HCT116 (cell line): ENCODE data around the gene ANKLE1. TPM values are rescaled to one million over a fixed set of nuclear protein-coding genes. Genes with fewer than 3 reads are reported as not detected.

Experiments used
- ATAC-seq: fragments of 200-7000 bp; cut with Tn5 transposase; 2 replicates; pipeline ENCODE4 v1.9.1; 2020; ENCODE audit warnings: mild to moderate bottlenecking, moderate library complexity
- BruUV-seq: library from RNA; stranded (reverse); fragments of 400-500 nt; replicated peaks from 2 replicates; lab custom pipeline; 2021; lab: Mats Ljungman, UMichigan
- CTCF ChIA-PET: fragments of 300-600 bp; sonication (Branson Sonifier 250); formaldehyde crosslinking; loops from one replicate; lab custom pipeline; 2021; ENCODE audit warnings: antibody characterized with exemption; lab: Charles Lee
- POLR2A ChIA-PET: fragments of 300-600, 350-600 bp; sonication (Branson Sonifier 250); formaldehyde crosslinking; loops from one replicate; lab custom pipeline; 2021; ENCODE audit warnings: antibody characterized with exemption; lab: Charles Lee
- RAD21 ChIA-PET, 2 experiments: fragments of 300-600 bp; sonication (Branson Sonifier 250); formaldehyde crosslinking; loops; one replicate each; lab custom pipeline; 2023; ENCODE audit warnings: low total read pairs in 2 of 2; ENCODE audit not compliant: uncharacterized antibody in 2 of 2, unreplicated experiment in 2 of 2, low non-redundant PET in 1 of 2; lab: Charles Lee
- DNase-seq: peaks from one replicate; pipeline ENCODE4 v3.0.0-alpha.2; 2010; ENCODE audit warnings: low read depth, low spot score
- H2AFZ ChIP-seq: fragments of 200-600 bp; shearing (Covaris generic), sonication (generic); 2 replicates; pipeline ENCODE4 v1.6.1; 2017; ENCODE audit warnings: low read depth, mixed run types, mixed read lengths, antibody characterized with exemption, low read length; ENCODE audit not compliant: poor library complexity, severe bottlenecking
- H3K27ac ChIP-seq: 2 replicates; pipeline ENCODE4 v1.5.1; 2012; ENCODE audit warnings: low read depth, low read length
- H3K27me3 ChIP-seq: fragments of 200-600 bp; sonication (generic); 2 replicates; pipeline ENCODE4 v1.6.1; 2016; ENCODE audit warnings: mixed run types, low read length, mixed read lengths; ENCODE audit not compliant: insufficient read depth
- H3K36me3 ChIP-seq, 2 experiments: fragments of 200-500 bp in 1 of 2; fragments of 200-600 bp in 1 of 2; sonication (Bioruptor generic) in 1 of 2; sonication (generic) in 1 of 2; 2 replicates each; pipeline versions ENCODE4 v1.5.1 to v1.6.1; 2014 to 2016; ENCODE audit warnings: low read length in 2 of 2, inconsistent platforms in 1 of 2, mixed read lengths in 1 of 2, mixed run types in 1 of 2; ENCODE audit not compliant: insufficient read depth in 2 of 2, control insufficient read depth in 1 of 2
- H3K4me1 ChIP-seq, 2 experiments: fragments of 200-600 bp in 1 of 2; sonication (generic) in 1 of 2; 2 replicates each; pipeline versions ENCODE4 v1.5.1 to v1.6.1; 2012 to 2017; ENCODE audit warnings: low read length in 2 of 2, inconsistent platforms in 1 of 2, mild to moderate bottlenecking in 1 of 2, mixed read lengths in 1 of 2, mixed run types in 1 of 2, moderate library complexity in 1 of 2; ENCODE audit not compliant: insufficient read depth in 2 of 2, control insufficient read depth in 1 of 2
- H3K4me2 ChIP-seq: fragments of 200-600 bp; sonication (generic); 2 replicates; pipeline ENCODE4 v1.6.1; 2017; ENCODE audit warnings: mixed run types, low read length, mixed read lengths
- H3K4me3 ChIP-seq, 2 experiments: fragments of 200-600 bp in 1 of 2; sonication (generic) in 1 of 2; replicated peaks in 1 of 2; 2 replicates each; pipeline ENCODE4 v1.5.1; 2011 to 2016; ENCODE audit warnings: low read length in 2 of 2, control low read depth in 1 of 2, low read depth in 1 of 2, mild to moderate bottlenecking in 1 of 2, mixed read lengths in 1 of 2, mixed run types in 1 of 2
- H3K79me2 ChIP-seq: fragments of 200-600 bp; sonication (generic); 2 replicates; pipeline ENCODE4 v1.6.1; 2017; ENCODE audit warnings: mild to moderate bottlenecking, mixed run types, low read length, moderate library complexity, mixed read lengths; ENCODE audit not compliant: insufficient read depth
- H3K9ac ChIP-seq: fragments of 200-600 bp; sonication (generic); 2 replicates; pipeline ENCODE4 v1.6.1; 2016; ENCODE audit warnings: low read length, mixed read lengths
- H3K9me2 ChIP-seq: fragments of 200-600 bp; sonication (generic), shearing (Covaris generic); 2 replicates; pipeline ENCODE4 v1.6.1; 2017; ENCODE audit warnings: mixed run types, mild to moderate bottlenecking, moderate library complexity; ENCODE audit not compliant: insufficient read depth
- H3K9me3 ChIP-seq, 2 experiments: fragments of 200-500 bp in 1 of 2; fragments of 200-600 bp in 1 of 2; sonication (Bioruptor generic) in 1 of 2; sonication (generic) in 1 of 2; 2 replicates each; pipeline ENCODE4 v1.6.1; 2014 to 2017; ENCODE audit warnings: low read length in 2 of 2, mixed read lengths in 2 of 2, inconsistent platforms in 1 of 2, low read depth in 1 of 2, mild to moderate bottlenecking in 1 of 2, mixed run types in 1 of 2, moderate library complexity in 1 of 2; ENCODE audit not compliant: control insufficient read depth in 1 of 2, insufficient read depth in 1 of 2
- H4K20me1 ChIP-seq: fragments of 200-600 bp; sonication (generic), shearing (Covaris generic); 2 replicates; pipeline ENCODE4 v1.6.1; 2017; ENCODE audit warnings: mixed run types, mild to moderate bottlenecking, moderate library complexity; ENCODE audit not compliant: insufficient read depth
- CEBPB ChIP-seq: IDR thresholded peaks from 2 replicates; pipeline ENCODE4 v1.6.1; 2012; ENCODE audit warnings: low read depth
- EGR1 ChIP-seq: IDR thresholded peaks from 2 replicates; pipeline ENCODE4 v1.6.1; 2012; ENCODE audit warnings: low read depth
- JUND ChIP-seq: IDR thresholded peaks from 2 replicates; pipeline ENCODE4 v1.6.1; 2012
- POLR2A ChIP-seq: IDR thresholded peaks from 2 replicates; pipeline ENCODE4 v1.7.0; 2011; ENCODE audit warnings: borderline replicate concordance; ENCODE audit not compliant: insufficient read depth, insufficient read length; ENCODE audit errors: extremely low read depth
- RAD21 ChIP-seq: IDR thresholded peaks from 2 replicates; pipeline ENCODE4 v1.6.1; 2012; ENCODE audit warnings: low read depth, mild to moderate bottlenecking
- SP1 ChIP-seq: IDR thresholded peaks from 2 replicates; pipeline ENCODE4 v1.6.1; 2012; ENCODE audit warnings: low read depth
- TCF7L2 ChIP-seq: IDR thresholded peaks from 2 replicates; pipeline ENCODE4 v1.7.0; 2011; ENCODE audit warnings: borderline replicate concordance, inconsistent platforms; ENCODE audit not compliant: insufficient read depth, insufficient read length; ENCODE audit errors: extremely low read depth
- YY1 ChIP-seq: IDR thresholded peaks from 2 replicates; pipeline ENCODE4 v1.6.1; 2011; ENCODE audit warnings: low read length, low read depth, moderate library complexity, mild to moderate bottlenecking; ENCODE audit not compliant: insufficient replicate concordance; ENCODE audit errors: extremely low read depth
- ZFX ChIP-seq: fragments of 450-650 bp; IDR thresholded peaks from 2 replicates; pipeline ENCODE4 v1.6.1; 2017
- intact Hi-C: fragments of 100-400 bp; cut with micrococcal nuclease; formaldehyde crosslinking; loops from 2 replicates; pipeline ENCODE4 v1.10.0; 2022
- total RNA-seq: library from RNA; stranded (reverse); gene quantifications from one replicate; pipeline ENCODE4 v1.2.1, GENCODE V29; 2021; ENCODE audit not compliant: unreplicated experiment
- TF ChIP-seq, protein P1 (sequence below): IDR thresholded peaks from 2 replicates; pipeline ENCODE4 v1.6.1; 2012
- TF ChIP-seq, protein P2 (sequence below): IDR thresholded peaks from 2 replicates; pipeline ENCODE4 v1.6.1; 2012

Gene ANKLE1
- total RNA-seq, 1 experiment from 2014 or later: 14.8 TPM

DNA sequence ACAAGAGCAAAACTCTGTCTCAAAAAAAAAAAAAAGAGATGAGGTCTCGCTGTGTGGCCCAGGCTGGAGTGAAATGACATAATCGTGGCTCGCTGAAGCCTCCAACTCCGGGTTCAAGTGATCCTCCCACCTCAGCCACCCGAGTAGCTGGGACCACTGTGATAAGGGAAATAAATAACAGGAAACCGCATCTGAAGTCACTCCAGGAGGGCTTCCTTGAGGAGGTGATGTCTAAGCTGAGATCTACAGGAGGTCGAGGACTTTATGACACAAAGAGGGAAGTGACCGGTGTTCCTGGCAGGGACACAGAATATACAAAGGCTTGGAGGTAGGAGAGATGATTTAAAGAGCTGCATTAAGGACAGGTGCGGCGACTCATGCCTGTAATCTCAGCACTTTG, 27.1 kb upstream of the ANKLE1 start:
- Histone ChIP-seq H3K9ac (no peak overlapping the region), H3K4me1 (peaks cover 2 to 11% of the 10 kb centered on the region in 2 experiments; a peak in 3 of 4 replicates)
- no TSS peak for BruUV-seq
- intact Hi-C loops: no loop called here
- no peak for TF ChIP-seq EGR1
- TF ChIP-seq, all 23 proteins: peak for 0
- CTCF ChIA-PET: interaction anchor here (1.0 kb wide), 1 partner anchor 12 kb away, joined by 4 read pairs; the partner anchor contains the start of gene BABAM1
- H3K27ac ChIP-seq: no peak overlapping the region
- no peaks in the 10 kb centered on the region for H3K79me2 ChIP-seq
- ATAC-seq: no peak
- H2AFZ ChIP-seq: no peak overlapping the region
- H3K27me3 ChIP-seq: no peaks in the 10 kb centered on the region
- no peak for DNase-seq
- POLR2A ChIA-PET: no interaction called here
- RAD21 ChIA-PET: no interaction called here
- H3K36me3 ChIP-seq: no peaks in the 10 kb centered on the region
- no peaks in the 10 kb centered on the region for H3K9me2 ChIP-seq
- H4K20me1 ChIP-seq: no peaks in the 10 kb centered on the region
- H3K4me2 ChIP-seq: no peak overlapping the region
- H3K4me3 ChIP-seq: no peak overlapping the region
- no peaks in the 10 kb centered on the region for H3K9me3 ChIP-seq

DNA sequence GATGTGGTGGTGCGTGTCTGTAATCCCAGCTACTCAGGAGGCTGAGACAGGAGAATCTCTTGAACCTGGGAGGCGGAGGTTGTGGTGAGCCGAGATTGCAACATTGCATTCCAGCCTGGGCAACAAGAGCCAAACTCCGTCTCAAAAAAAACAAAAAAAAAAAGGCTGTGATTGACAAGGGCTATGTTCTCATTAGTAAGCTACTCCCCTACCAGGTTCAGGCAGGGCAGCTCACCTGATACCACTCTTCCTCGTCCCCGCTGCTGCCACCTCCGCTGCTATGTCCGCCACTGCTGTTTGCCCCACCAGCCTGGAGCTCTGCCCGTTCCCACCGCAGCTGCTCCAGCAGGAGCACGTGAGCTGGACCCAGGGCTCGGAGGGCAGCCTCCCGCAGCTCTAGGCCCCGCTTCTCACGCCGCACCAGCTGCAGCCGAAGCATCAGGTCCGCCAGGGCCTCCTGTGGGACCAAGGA, 26.5 kb upstream of the ANKLE1 start:
- H3K36me3 ChIP-seq: no peaks in the 10 kb centered on the region
- no peak overlapping the region for H3K4me2 ChIP-seq
- no peak overlapping the region for H3K4me3 ChIP-seq
- H3K9ac ChIP-seq: no peak overlapping the region
- no peaks in the 10 kb centered on the region for H3K27me3 ChIP-seq
- ChIA-PET POLR2A (no interaction called here), RAD21 (no interaction called here), CTCF (interaction anchor here (1.0 kb wide), 1 partner anchor 12 kb away, joined by 4 read pairs; the partner anchor contains the start of gene BABAM1)
- intact Hi-C loops: no loop called here
- ATAC-seq (no peak), DNase-seq (no peak)
- no peaks in the 10 kb centered on the region for H3K79me2 ChIP-seq
- no peak overlapping the region for H2AFZ ChIP-seq
- no peaks in the 10 kb centered on the region for H3K9me2 ChIP-seq
- TF ChIP-seq, protein P1, sequence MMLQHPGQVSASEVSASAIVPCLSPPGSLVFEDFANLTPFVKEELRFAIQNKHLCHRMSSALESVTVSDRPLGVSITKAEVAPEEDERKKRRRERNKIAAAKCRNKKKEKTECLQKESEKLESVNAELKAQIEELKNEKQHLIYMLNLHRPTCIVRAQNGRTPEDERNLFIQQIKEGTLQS: no peak
- TF ChIP-seq JUND (no peak), TCF7L2 (no peak), SP1 (no peak), POLR2A (no peak), RAD21 (no peak), ZFX (no peak), YY1 (no peak), CEBPB (no peak)
- TF ChIP-seq, protein P2, sequence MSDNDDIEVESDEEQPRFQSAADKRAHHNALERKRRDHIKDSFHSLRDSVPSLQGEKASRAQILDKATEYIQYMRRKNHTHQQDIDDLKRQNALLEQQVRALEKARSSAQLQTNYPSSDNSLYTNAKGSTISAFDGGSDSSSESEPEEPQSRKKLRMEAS: no peak
- no TSS peak for BruUV-seq
- H3K4me1 ChIP-seq: peaks cover 0 to 5% of the 10 kb centered on the region in 2 experiments; a peak in 1 of 4 replicates
- no peaks in the 10 kb centered on the region for H4K20me1 ChIP-seq
- no peak overlapping the region for H3K27ac ChIP-seq
- H3K9me3 ChIP-seq: no peaks in the 10 kb centered on the region
